ENCODE results near the gene TMSB4Y. TPM values are rescaled to one million over a fixed set of nuclear protein-coding genes. Genes with fewer than 3 reads are reported as not detected.

TMSB4Y gene
- 0.44 TPM in 1 of 2 replicates, not detected in the other for total RNA-seq (2012; rRNA removed)

- no peak within 1 kb of the TSS for H3K4me3 ChIP-seq (ENCODE audit: low read length)
- H3K27me3 ChIP-seq (ENCODE audit: control insufficient read depth, insufficient read depth, low read length): no peaks in the 10 kb centered on the region
- no peaks in the 10 kb centered on the region for H3K4me1 ChIP-seq (ENCODE audit: control insufficient read depth, insufficient read depth, low read length)
- H3K9me3 ChIP-seq (replicated peaks; ENCODE audit: low read length): no peaks in the 10 kb centered on the region
- H3K9ac ChIP-seq (ENCODE audit: low read depth, low read length): no peak within 1 kb of the TSS
- no peak within 1 kb of the TSS for H3K4me2 ChIP-seq (ENCODE audit: low read length)
- H3K36me3 ChIP-seq (ENCODE audit: insufficient read depth, low read length): no peaks in the 10 kb centered on the region
Measured at GRCh38 chrY:13703568-13703968, at the start of gene TMSB4Y. TMSB4Y (plus strand) TSS chrY:13703899.

GRCh38 chrY:13664162-13664561, 39.5 kb upstream of the TMSB4Y start:
- no peak overlapping the region for H3K4me3 ChIP-seq (ENCODE audit: low read length)
- H3K4me1 ChIP-seq (ENCODE audit: control insufficient read depth, insufficient read depth, low read length): no peaks in the 10 kb centered on the region
- H3K9ac ChIP-seq (ENCODE audit: low read depth, low read length): no peak overlapping the region
- H3K9me3 ChIP-seq (replicated peaks; ENCODE audit: low read length): no peaks in the 10 kb centered on the region
- H3K27me3 ChIP-seq (ENCODE audit: control insufficient read depth, insufficient read depth, low read length): no peaks in the 10 kb centered on the region
- H3K4me2 ChIP-seq (ENCODE audit: low read length): no peak overlapping the region
- no peaks in the 10 kb centered on the region for H3K36me3 ChIP-seq (ENCODE audit: insufficient read depth, low read length)

GRCh38 chrY:13671122-13671521, 32.6 kb upstream of the TMSB4Y start:
- Histone ChIP-seq H3K4me3 (ENCODE audit: low read length) (no peak overlapping the region), H3K9ac (ENCODE audit: low read depth, low read length) (no peak overlapping the region), H3K4me2 (ENCODE audit: low read length) (no peak overlapping the region), H3K9me3 (replicated peaks; ENCODE audit: low read length) (no peaks in the 10 kb centered on the region), H3K27me3 (ENCODE audit: control insufficient read depth, insufficient read depth, low read length) (no peaks in the 10 kb centered on the region), H3K36me3 (ENCODE audit: insufficient read depth, low read length) (no peaks in the 10 kb centered on the region), H3K4me1 (ENCODE audit: control insufficient read depth, insufficient read depth, low read length) (no peaks in the 10 kb centered on the region)

GRCh38 chrY:13702276-13702675, 1.4 kb upstream of the TMSB4Y start:
- H3K4me3 ChIP-seq (ENCODE audit: low read length): no peak overlapping the region

GRCh38 chrY:13704121-13704930, 627 bp downstream of the TMSB4Y start:
- no peak overlapping the region for H3K9ac ChIP-seq (ENCODE audit: low read depth, low read length)
- H3K4me1 ChIP-seq (ENCODE audit: control insufficient read depth, insufficient read depth, low read length): no peaks in the 10 kb centered on the region
- no peaks in the 10 kb centered on the region for H3K9me3 ChIP-seq (replicated peaks; ENCODE audit: low read length)
- H3K4me2 ChIP-seq (ENCODE audit: low read length): no peak overlapping the region
- H3K4me3 ChIP-seq (ENCODE audit: low read length): no peak overlapping the region
- no peaks in the 10 kb centered on the region for H3K27me3 ChIP-seq (ENCODE audit: control insufficient read depth, insufficient read depth, low read length)
- H3K36me3 ChIP-seq (ENCODE audit: insufficient read depth, low read length): no peaks in the 10 kb centered on the region

More at GRCh38 chrY:13702276-13702675, 1.4 kb upstream of the TMSB4Y start:
- no peaks in the 10 kb centered on the region for H3K4me1 ChIP-seq (ENCODE audit: control insufficient read depth, insufficient read depth, low read length)
- H3K27me3 ChIP-seq (ENCODE audit: control insufficient read depth, insufficient read depth, low read length): no peaks in the 10 kb centered on the region
- H3K36me3 ChIP-seq (ENCODE audit: insufficient read depth, low read length): no peaks in the 10 kb centered on the region
- H3K4me2 ChIP-seq (ENCODE audit: low read length): no peak overlapping the region
- H3K9ac ChIP-seq (ENCODE audit: low read depth, low read length): no peak overlapping the region
- no peaks in the 10 kb centered on the region for H3K9me3 ChIP-seq (replicated peaks; ENCODE audit: low read length)

GRCh38 chrY:13705197-13705596, 1.5 kb downstream of the TMSB4Y start:
- H3K9me3 ChIP-seq (replicated peaks; ENCODE audit: low read length): no peaks in the 10 kb centered on the region
- no peak overlapping the region for H3K4me3 ChIP-seq (ENCODE audit: low read length)
- no peaks in the 10 kb centered on the region for H3K4me1 ChIP-seq (ENCODE audit: control insufficient read depth, insufficient read depth, low read length)
- no peaks in the 10 kb centered on the region for H3K36me3 ChIP-seq (ENCODE audit: insufficient read depth, low read length)
- H3K27me3 ChIP-seq (ENCODE audit: control insufficient read depth, insufficient read depth, low read length): no peaks in the 10 kb centered on the region
- H3K4me2 ChIP-seq (ENCODE audit: low read length): no peak overlapping the region
- H3K9ac ChIP-seq (ENCODE audit: low read depth, low read length): no peak overlapping the region

- H3K9me3 ChIP-seq (replicated peaks; ENCODE audit: low read length): no peaks in the 10 kb centered on the region
- no peak overlapping the region for H3K4me3 ChIP-seq (ENCODE audit: low read length)
- H3K4me1 ChIP-seq (ENCODE audit: control insufficient read depth, insufficient read depth, low read length): no peaks in the 10 kb centered on the region
- H3K4me2 ChIP-seq (ENCODE audit: low read length): no peak overlapping the region
- H3K36me3 ChIP-seq (ENCODE audit: insufficient read depth, low read length): no peaks in the 10 kb centered on the region
- H3K9ac ChIP-seq (ENCODE audit: low read depth, low read length): no peak overlapping the region
- no peaks in the 10 kb centered on the region for H3K27me3 ChIP-seq (ENCODE audit: control insufficient read depth, insufficient read depth, low read length)
Measured at GRCh38 chrY:13708038-13708437, 4.3 kb downstream of the TMSB4Y start.

GRCh38 chrY:13718996-13719395, 15.3 kb downstream of the TMSB4Y start:
- H3K4me1 ChIP-seq (ENCODE audit: control insufficient read depth, insufficient read depth, low read length): no peaks in the 10 kb centered on the region
- H3K4me3 ChIP-seq (ENCODE audit: low read length): no peak overlapping the region
- H3K9me3 ChIP-seq (replicated peaks; ENCODE audit: low read length): no peaks in the 10 kb centered on the region
- H3K9ac ChIP-seq (ENCODE audit: low read depth, low read length): no peak overlapping the region
- no peaks in the 10 kb centered on the region for H3K27me3 ChIP-seq (ENCODE audit: control insufficient read depth, insufficient read depth, low read length)
- H3K4me2 ChIP-seq (ENCODE audit: low read length): no peak overlapping the region
- no peaks in the 10 kb centered on the region for H3K36me3 ChIP-seq (ENCODE audit: insufficient read depth, low read length)

- Histone ChIP-seq H3K4me2 (ENCODE audit: low read length) (no peak overlapping the region), H3K4me3 (ENCODE audit: low read length) (no peak overlapping the region), H3K9me3 (replicated peaks; ENCODE audit: low read length) (no peaks in the 10 kb centered on the region), H3K27me3 (ENCODE audit: control insufficient read depth, insufficient read depth, low read length) (no peaks in the 10 kb centered on the region), H3K9ac (ENCODE audit: low read depth, low read length) (no peak overlapping the region), H3K36me3 (ENCODE audit: insufficient read depth, low read length) (no peaks in the 10 kb centered on the region), H3K4me1 (ENCODE audit: control insufficient read depth, insufficient read depth, low read length) (no peaks in the 10 kb centered on the region)
Measured at GRCh38 chrY:13729517-13729916, 25.8 kb downstream of the TMSB4Y start.

- Histone ChIP-seq H3K4me1 (ENCODE audit: control insufficient read depth, insufficient read depth, low read length) (no peaks in the 10 kb centered on the region), H3K36me3 (ENCODE audit: insufficient read depth, low read length) (no peaks in the 10 kb centered on the region), H3K9ac (ENCODE audit: low read depth, low read length) (no peak overlapping the region), H3K27me3 (ENCODE audit: control insufficient read depth, insufficient read depth, low read length) (no peaks in the 10 kb centered on the region), H3K4me2 (ENCODE audit: low read length) (no peak overlapping the region), H3K4me3 (ENCODE audit: low read length) (no peak overlapping the region), H3K9me3 (replicated peaks; ENCODE audit: low read length) (no peaks in the 10 kb centered on the region)
Measured at GRCh38 chrY:13738618-13739017, 34.9 kb downstream of the TMSB4Y start.

- H3K9ac ChIP-seq (ENCODE audit: low read depth, low read length): no peak overlapping the region
- H3K36me3 ChIP-seq (ENCODE audit: insufficient read depth, low read length): no peaks in the 10 kb centered on the region
- no peak overlapping the region for H3K4me3 ChIP-seq (ENCODE audit: low read length)
- H3K4me2 ChIP-seq (ENCODE audit: low read length): no peak overlapping the region
- H3K27me3 ChIP-seq (ENCODE audit: control insufficient read depth, insufficient read depth, low read length): no peaks in the 10 kb centered on the region
- no peaks in the 10 kb centered on the region for H3K9me3 ChIP-seq (replicated peaks; ENCODE audit: low read length)
- H3K4me1 ChIP-seq (ENCODE audit: control insufficient read depth, insufficient read depth, low read length): no peaks in the 10 kb centered on the region
Measured at GRCh38 chrY:13751289-13752071, 47.8 kb downstream of the TMSB4Y start.
